GM08714 (cell line): ENCODE measurements around the gene MYL6.

Experiments
- H3K4me3 ChIP-seq: fragments of 200-500 bp; sonication (Bioruptor generic); 2 replicates; pipeline ENCODE4 v1.5.1; 2014; ENCODE audit warnings: mild to moderate bottlenecking, low read length, inconsistent platforms
- ZNF274 ChIP-seq: IDR thresholded peaks from 2 replicates; pipeline ENCODE4 v1.6.1; 2012; ENCODE audit warnings: mild to moderate bottlenecking, low read depth, low read length

The MYL6 gene

GRCh38 chr12:56157201-56158028, 744 bp upstream of the MYL6 start:
- no peak for TF ChIP-seq ZNF274

GRCh38 chr12:56158926-56159461, 835 bp downstream of the MYL6 start:
- H3K4me3 ChIP-seq: peak overlapping the region; percentile 86
- no peak for TF ChIP-seq ZNF274

More at GRCh38 chr12:56157201-56158028, 744 bp upstream of the MYL6 start:
- peak overlapping the region; percentile 68; the same call in 1 of the 2 replicates for H3K4me3 ChIP-seq

- peak overlapping the region; percentile 86 for H3K4me3 ChIP-seq
- TF ChIP-seq ZNF274: no peak
Observed at GRCh38 chr12:56159482-56160192, 1.5 kb downstream of the MYL6 start.

GRCh38 chr12:56160193-56160763, 2.1 kb downstream of the MYL6 start:
- peak overlapping the region; percentile 86; the same call in 1 of the 2 replicates for H3K4me3 ChIP-seq
- no peak for TF ChIP-seq ZNF274

- no peak overlapping the region; the same call in 1 of the 2 replicates for H3K4me3 ChIP-seq
- no peak for TF ChIP-seq ZNF274
Observed at GRCh38 chr12:56160894-56161689, 2.9 kb downstream of the MYL6 start.

- H3K4me3 ChIP-seq: no peak overlapping the region
- no peak for TF ChIP-seq ZNF274
Observed at GRCh38 chr12:56161690-56162351, 3.7 kb downstream of the MYL6 start.

- TF ChIP-seq ZNF274: no peak
- H3K4me3 ChIP-seq: no peak overlapping the region
Observed at GRCh38 chr12:56162468-56163290, 4.5 kb downstream of the MYL6 start.

- no peak for TF ChIP-seq ZNF274
- no peak overlapping the region for H3K4me3 ChIP-seq
Observed at GRCh38 chr12:56163533-56164344, 5.6 kb downstream of the MYL6 start.

GRCh38 chr12:56164345-56164729, 6.2 kb downstream of the MYL6 start:
- no peak overlapping the region for H3K4me3 ChIP-seq
- TF ChIP-seq ZNF274: no peak

GRCh38 chr12:56165369-56165768, 7.2 kb downstream of the MYL6 start:
- H3K4me3 ChIP-seq: no peak overlapping the region
- no peak for TF ChIP-seq ZNF274

GRCh38 chr12:56169229-56169759, 11.1 kb downstream of the MYL6 start:
- no peak for TF ChIP-seq ZNF274
- no peak overlapping the region for H3K4me3 ChIP-seq
